Liver (tissue), 9 donors: ENCODE results near the gene MAT2A. TPM values are rescaled to one million over a fixed set of nuclear protein-coding genes. Genes with fewer than 3 reads are reported as not detected.

Source experiments
- DNase-seq: peaks from one replicate; pipeline ENCODE4 v3.0.0-alpha.2; 2017; ENCODE audit warnings: low spot score
- H3K27ac ChIP-seq, 2 donors: one replicate each; pipeline ENCODE4 v1.7.0; 2013; ENCODE audit warnings: inconsistent platforms in 2 of 2, low read length in 2 of 2, control low read depth in 1 of 2, low read depth in 1 of 2, mild to moderate bottlenecking in 1 of 2
- H3K27me3 ChIP-seq, 4 donors: one replicate each; pipeline versions ENCODE4 v1.6.1 to v1.7.0; 2013; ENCODE audit warnings: low read length in 3 of 4, inconsistent platforms in 1 of 4, mild to moderate bottlenecking in 1 of 4, moderate library complexity in 1 of 4; ENCODE audit not compliant: control insufficient read depth in 4 of 4, insufficient read depth in 4 of 4
- H3K36me3 ChIP-seq, 4 donors: one replicate each; pipeline versions ENCODE4 v1.6.1 to v1.7.0; 2013; ENCODE audit warnings: low read length in 3 of 4, mild to moderate bottlenecking in 3 of 4, low read depth in 1 of 4, moderate library complexity in 1 of 4; ENCODE audit not compliant: control insufficient read depth in 4 of 4, insufficient read depth in 3 of 4
- H3K4me1 ChIP-seq, 4 donors: one replicate each; pipeline versions ENCODE4 v1.6.1 to v1.7.0; 2013; ENCODE audit warnings: low read length in 3 of 4, mild to moderate bottlenecking in 3 of 4, moderate library complexity in 1 of 4; ENCODE audit not compliant: control insufficient read depth in 4 of 4, insufficient read depth in 4 of 4
- H3K4me3 ChIP-seq, 3 donors: one replicate each; pipeline versions ENCODE4 v1.6.1 to v1.7.0; 2013; ENCODE audit warnings: low read length in 3 of 3, control low read depth in 1 of 3, low read depth in 1 of 3, mild to moderate bottlenecking in 1 of 3
- H3K9ac ChIP-seq, 2 donors: one replicate each; pipeline ENCODE4 v1.7.0; 2013; ENCODE audit warnings: low read length in 2 of 2, mild to moderate bottlenecking in 2 of 2, moderate library complexity in 2 of 2, control low read depth in 1 of 2, low read depth in 1 of 2
- H3K9me3 ChIP-seq, 4 donors: one replicate each; pipeline versions ENCODE4 v1.6.1 to v1.7.0; 2013; ENCODE audit warnings: low read length in 3 of 4; ENCODE audit not compliant: control insufficient read depth in 4 of 4
- EGR1 ChIP-seq, 2 donors: IDR thresholded peaks; 2 replicates each; pipeline ENCODE4 v1.6.1; 2016 to 2018; ENCODE audit warnings: antibody characterized with exemption in 2 of 2, low read depth in 2 of 2
- FOXA1 ChIP-seq: IDR thresholded peaks from 2 replicates; pipeline ENCODE4 v1.6.1; 2016; ENCODE audit warnings: antibody characterized with exemption
- FOXA2 ChIP-seq: IDR thresholded peaks from 2 replicates; pipeline ENCODE4 v1.6.1; 2016; ENCODE audit warnings: antibody characterized with exemption
- GABPA ChIP-seq, 2 donors: IDR thresholded peaks in 1 of 2; conservative IDR thresholded peaks in 1 of 2; 2 replicates each; pipeline ENCODE4 v1.6.1; 2016; ENCODE audit warnings: antibody characterized with exemption in 2 of 2, mild to moderate bottlenecking in 1 of 2, moderate library complexity in 1 of 2
- HNF4A ChIP-seq, 2 donors: conservative IDR thresholded peaks; 2 replicates each; pipeline ENCODE4 v1.6.1; 2016; ENCODE audit warnings: antibody characterized with exemption in 2 of 2, mild to moderate bottlenecking in 2 of 2
- HNF4G ChIP-seq: IDR thresholded peaks from 2 replicates; pipeline ENCODE4 v1.6.1; 2016; ENCODE audit warnings: antibody characterized with exemption
- JUND ChIP-seq, 2 donors: IDR thresholded peaks; 2 replicates each; pipeline ENCODE4 v1.6.1; 2016; ENCODE audit warnings: antibody characterized with exemption in 2 of 2
- NR2F2 ChIP-seq: IDR thresholded peaks from 2 replicates; pipeline ENCODE4 v1.6.1; 2016; ENCODE audit warnings: antibody characterized with exemption
- RAD21 ChIP-seq, 2 donors: IDR thresholded peaks; 2 replicates each; pipeline ENCODE4 v1.6.1; 2016; ENCODE audit warnings: antibody characterized with exemption in 2 of 2, mild to moderate bottlenecking in 2 of 2
- RXRA ChIP-seq, 2 donors: IDR thresholded peaks; 2 replicates each; pipeline ENCODE4 v1.6.1; 2017 to 2018; ENCODE audit warnings: antibody characterized with exemption in 2 of 2, mild to moderate bottlenecking in 1 of 2
- SP1 ChIP-seq: IDR thresholded peaks from 2 replicates; pipeline ENCODE4 v1.6.1; 2018; ENCODE audit warnings: antibody characterized with exemption, mild to moderate bottlenecking
- TAF1 ChIP-seq: conservative IDR thresholded peaks from 2 replicates; pipeline ENCODE4 v1.6.1; 2016; ENCODE audit warnings: antibody characterized with exemption, mild to moderate bottlenecking
- YY1 ChIP-seq: IDR thresholded peaks from 2 replicates; pipeline ENCODE4 v1.6.1; 2016; ENCODE audit warnings: antibody characterized with exemption, mild to moderate bottlenecking
- WGBS: extraction: QIAGEN DNeasy Blood & Tissue Kit; methylation state at CpG from one replicate; pipeline ENCODE4 v1.1.7; 2013; 5-methylcytosine and 5-hydroxymethylcytosine counted together
- polyA plus RNA-seq, 2 donors: library from polyadenylated mRNA; stranded (reverse) in 1 of 2; unstranded in 1 of 2; fragments of 200-250 nt in 1 of 2; fragments of >200 nt in 1 of 2; fragmentation: Nextera tagmentation in 1 of 2; extraction: Ambion mirVana in 1 of 2; gene quantifications; one replicate each; pipeline versions ENCODE4 v1.2.1 to v1.2.3, GENCODE V29; 2013 to 2015
- total RNA-seq, 2 donors: library from RNA; depleted of rRNA; stranded (reverse); fragments of >200 nt; gene quantifications; one replicate each; pipeline ENCODE4 v1.2.3, GENCODE V29; 2014
- TF ChIP-seq, protein P1 (sequence below): IDR thresholded peaks from 2 replicates; pipeline ENCODE4 v1.6.1; 2016; ENCODE audit warnings: antibody characterized with exemption
- TF ChIP-seq, protein P2 (sequence below): IDR thresholded peaks from 2 replicates; pipeline ENCODE4 v1.6.1; 2016; ENCODE audit warnings: antibody characterized with exemption
- TF ChIP-seq, protein P3 (sequence below): IDR thresholded peaks from 2 replicates; pipeline ENCODE4 v1.6.1; 2016; ENCODE audit warnings: antibody characterized with exemption
- TF ChIP-seq, protein P4 (sequence below): fragments of 150-350 bp; IDR thresholded peaks from 2 replicates; pipeline ENCODE4 v1.5.1; 2017; ENCODE audit warnings: improper control_type of control experiment, low read depth, low read length; ENCODE audit not compliant: missing input control
- TF ChIP-seq, protein P5 (sequence below): IDR thresholded peaks from 2 replicates; pipeline ENCODE4 v1.6.1; 2016; ENCODE audit warnings: antibody characterized with exemption, mild to moderate bottlenecking
- donor health status: healthy.
- donor health status: healthy.
- donor health status: healthy.
- donor health status: healthy.
- donor health status: healthy.

The MAT2A gene
- total and polyA plus RNA-seq, 4 donors: 48.3 to 104 (median 79.9) TPM

DNA sequence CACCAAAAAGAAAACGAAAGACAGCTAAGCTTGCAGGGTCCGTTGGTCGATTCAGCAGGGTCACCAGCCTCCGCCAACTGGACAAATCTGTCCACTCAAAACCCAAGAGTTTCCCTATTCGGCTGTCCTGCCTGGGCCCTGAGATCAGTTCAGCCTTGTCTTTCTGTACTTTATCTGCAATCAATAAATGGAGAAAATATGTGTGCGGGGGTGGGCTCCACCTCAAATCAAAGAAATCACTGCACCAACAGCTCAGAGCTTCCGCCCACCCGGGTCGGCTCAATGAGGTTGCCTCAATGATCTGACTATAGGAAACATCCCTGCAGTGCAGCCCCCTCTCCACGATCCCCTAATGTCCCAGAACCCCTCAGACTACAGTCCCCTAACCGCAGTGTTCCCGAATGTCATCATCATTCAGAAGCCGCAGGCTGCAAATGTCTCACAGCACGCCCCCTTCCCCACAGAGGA is 21.9 kb downstream of the MAT2A start:
- H3K4me3 ChIP-seq: peak overlapping the region; percentile 82 to 97 (median 91)
- no peak for TF ChIP-seq YY1
- TF ChIP-seq, protein P1, sequence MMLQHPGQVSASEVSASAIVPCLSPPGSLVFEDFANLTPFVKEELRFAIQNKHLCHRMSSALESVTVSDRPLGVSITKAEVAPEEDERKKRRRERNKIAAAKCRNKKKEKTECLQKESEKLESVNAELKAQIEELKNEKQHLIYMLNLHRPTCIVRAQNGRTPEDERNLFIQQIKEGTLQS: no peak
- TF ChIP-seq NR2F2: no peak
- TF ChIP-seq GABPA (IDR thresholded peaks at IDR 0.05 in 1 of 2, conservative IDR thresholded peaks at IDR 0.05 in 1 of 2): no peak
- TF ChIP-seq, protein P2, sequence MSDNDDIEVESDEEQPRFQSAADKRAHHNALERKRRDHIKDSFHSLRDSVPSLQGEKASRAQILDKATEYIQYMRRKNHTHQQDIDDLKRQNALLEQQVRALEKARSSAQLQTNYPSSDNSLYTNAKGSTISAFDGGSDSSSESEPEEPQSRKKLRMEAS: no peak
- TF ChIP-seq, protein P3, sequence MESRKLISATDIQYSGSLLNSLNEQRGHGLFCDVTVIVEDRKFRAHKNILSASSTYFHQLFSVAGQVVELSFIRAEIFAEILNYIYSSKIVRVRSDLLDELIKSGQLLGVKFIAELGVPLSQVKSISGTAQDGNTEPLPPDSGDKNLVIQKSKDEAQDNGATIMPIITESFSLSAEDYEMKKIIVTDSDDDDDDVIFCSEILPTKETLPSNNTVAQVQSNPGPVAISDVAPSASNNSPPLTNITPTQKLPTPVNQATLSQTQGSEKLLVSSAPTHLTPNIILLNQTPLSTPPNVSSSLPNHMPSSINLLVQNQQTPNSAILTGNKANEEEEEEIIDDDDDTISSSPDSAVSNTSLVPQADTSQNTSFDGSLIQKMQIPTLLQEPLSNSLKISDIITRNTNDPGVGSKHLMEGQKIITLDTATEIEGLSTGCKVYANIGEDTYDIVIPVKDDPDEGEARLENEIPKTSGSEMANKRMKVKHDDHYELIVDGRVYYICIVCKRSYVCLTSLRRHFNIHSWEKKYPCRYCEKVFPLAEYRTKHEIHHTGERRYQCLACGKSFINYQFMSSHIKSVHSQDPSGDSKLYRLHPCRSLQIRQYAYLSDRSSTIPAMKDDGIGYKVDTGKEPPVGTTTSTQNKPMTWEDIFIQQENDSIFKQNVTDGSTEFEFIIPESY: no peak
- TF ChIP-seq HNF4G: no peak
- TF ChIP-seq FOXA1: no peak
- TF ChIP-seq JUND (IDR thresholded peaks at IDR 0.05): no peak
- TF ChIP-seq HNF4A (conservative IDR thresholded peaks at IDR 0.05): no peak
- no peak for TF ChIP-seq SP1
- no peak for TF ChIP-seq TAF1
- TF ChIP-seq RAD21 (IDR thresholded peaks at IDR 0.05): no peak
- TF ChIP-seq FOXA2: no peak
- TF ChIP-seq RXRA (IDR thresholded peaks at IDR 0.05): no peak
- TF ChIP-seq, protein P4, sequence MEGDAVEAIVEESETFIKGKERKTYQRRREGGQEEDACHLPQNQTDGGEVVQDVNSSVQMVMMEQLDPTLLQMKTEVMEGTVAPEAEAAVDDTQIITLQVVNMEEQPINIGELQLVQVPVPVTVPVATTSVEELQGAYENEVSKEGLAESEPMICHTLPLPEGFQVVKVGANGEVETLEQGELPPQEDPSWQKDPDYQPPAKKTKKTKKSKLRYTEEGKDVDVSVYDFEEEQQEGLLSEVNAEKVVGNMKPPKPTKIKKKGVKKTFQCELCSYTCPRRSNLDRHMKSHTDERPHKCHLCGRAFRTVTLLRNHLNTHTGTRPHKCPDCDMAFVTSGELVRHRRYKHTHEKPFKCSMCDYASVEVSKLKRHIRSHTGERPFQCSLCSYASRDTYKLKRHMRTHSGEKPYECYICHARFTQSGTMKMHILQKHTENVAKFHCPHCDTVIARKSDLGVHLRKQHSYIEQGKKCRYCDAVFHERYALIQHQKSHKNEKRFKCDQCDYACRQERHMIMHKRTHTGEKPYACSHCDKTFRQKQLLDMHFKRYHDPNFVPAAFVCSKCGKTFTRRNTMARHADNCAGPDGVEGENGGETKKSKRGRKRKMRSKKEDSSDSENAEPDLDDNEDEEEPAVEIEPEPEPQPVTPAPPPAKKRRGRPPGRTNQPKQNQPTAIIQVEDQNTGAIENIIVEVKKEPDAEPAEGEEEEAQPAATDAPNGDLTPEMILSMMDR: no peak
- TF ChIP-seq, protein P5, sequence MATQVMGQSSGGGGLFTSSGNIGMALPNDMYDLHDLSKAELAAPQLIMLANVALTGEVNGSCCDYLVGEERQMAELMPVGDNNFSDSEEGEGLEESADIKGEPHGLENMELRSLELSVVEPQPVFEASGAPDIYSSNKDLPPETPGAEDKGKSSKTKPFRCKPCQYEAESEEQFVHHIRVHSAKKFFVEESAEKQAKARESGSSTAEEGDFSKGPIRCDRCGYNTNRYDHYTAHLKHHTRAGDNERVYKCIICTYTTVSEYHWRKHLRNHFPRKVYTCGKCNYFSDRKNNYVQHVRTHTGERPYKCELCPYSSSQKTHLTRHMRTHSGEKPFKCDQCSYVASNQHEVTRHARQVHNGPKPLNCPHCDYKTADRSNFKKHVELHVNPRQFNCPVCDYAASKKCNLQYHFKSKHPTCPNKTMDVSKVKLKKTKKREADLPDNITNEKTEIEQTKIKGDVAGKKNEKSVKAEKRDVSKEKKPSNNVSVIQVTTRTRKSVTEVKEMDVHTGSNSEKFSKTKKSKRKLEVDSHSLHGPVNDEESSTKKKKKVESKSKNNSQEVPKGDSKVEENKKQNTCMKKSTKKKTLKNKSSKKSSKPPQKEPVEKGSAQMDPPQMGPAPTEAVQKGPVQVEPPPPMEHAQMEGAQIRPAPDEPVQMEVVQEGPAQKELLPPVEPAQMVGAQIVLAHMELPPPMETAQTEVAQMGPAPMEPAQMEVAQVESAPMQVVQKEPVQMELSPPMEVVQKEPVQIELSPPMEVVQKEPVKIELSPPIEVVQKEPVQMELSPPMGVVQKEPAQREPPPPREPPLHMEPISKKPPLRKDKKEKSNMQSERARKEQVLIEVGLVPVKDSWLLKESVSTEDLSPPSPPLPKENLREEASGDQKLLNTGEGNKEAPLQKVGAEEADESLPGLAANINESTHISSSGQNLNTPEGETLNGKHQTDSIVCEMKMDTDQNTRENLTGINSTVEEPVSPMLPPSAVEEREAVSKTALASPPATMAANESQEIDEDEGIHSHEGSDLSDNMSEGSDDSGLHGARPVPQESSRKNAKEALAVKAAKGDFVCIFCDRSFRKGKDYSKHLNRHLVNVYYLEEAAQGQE: no peak
- TF ChIP-seq EGR1 (IDR thresholded peaks at IDR 0.05; ENCODE audit: low read depth in 2 of 2): no peak
- H3K9me3 ChIP-seq: no peaks in the 10 kb centered on the region
- peaks cover 11 to 22% (median 19%) of the 10 kb centered on the region in 4 donors for H3K4me1 ChIP-seq
- peak overlapping the region; percentile 68 to 91 for H3K9ac ChIP-seq
- H3K27me3 ChIP-seq: no peaks in the 10 kb centered on the region
- peaks cover 0 to 12% (median 8%) of the 10 kb centered on the region in 4 donors for H3K36me3 ChIP-seq
- no peak for DNase-seq
- WGBS: 3% methylated on average over 14 of the region's 14 CpGs
- H3K27ac ChIP-seq: peak overlapping the region; percentile 81 to 84
